PFSK-1 (cell line): ENCODE measurements around the gene CEMIP.

ENCODE experiments used
- FOXP2 ChIP-seq: optimal IDR thresholded peaks from 2 replicates; pipeline ENCODE3; 2011; ENCODE audit warnings: borderline replicate concordance, control low read depth, inconsistent platforms; ENCODE audit not compliant: insufficient read depth; ENCODE audit errors: extremely low read length, extremely low read depth
- POLR2AphosphoS5 ChIP-seq: IDR thresholded peaks from 2 replicates; pipeline ENCODE4 v1.6.1; 2012; ENCODE audit warnings: low read depth, mild to moderate bottlenecking, control low read depth, low read length, moderate library complexity
- SIN3A ChIP-seq: IDR thresholded peaks from 2 replicates; pipeline ENCODE4 v1.6.1; 2012; ENCODE audit warnings: mild to moderate bottlenecking, low read length, moderate library complexity, borderline replicate concordance; ENCODE audit not compliant: insufficient read depth
- TAF1 ChIP-seq: IDR thresholded peaks from 2 replicates; pipeline ENCODE4 v1.6.1; 2012; ENCODE audit warnings: low read length, control low read depth, borderline replicate concordance; ENCODE audit not compliant: insufficient read depth
- TF ChIP-seq, protein P1 (sequence below), 2 experiments: IDR thresholded peaks; 2 replicates each; pipeline versions ENCODE4 v1.6.1 to v1.8.0; 2011 to 2012; ENCODE audit warnings: low read depth in 2 of 2, low read length in 2 of 2, control low read depth in 1 of 2, inconsistent platforms in 1 of 2, mild to moderate bottlenecking in 1 of 2, moderate library complexity in 1 of 2; ENCODE audit not compliant: insufficient read depth in 1 of 2

The CEMIP gene

DNA sequence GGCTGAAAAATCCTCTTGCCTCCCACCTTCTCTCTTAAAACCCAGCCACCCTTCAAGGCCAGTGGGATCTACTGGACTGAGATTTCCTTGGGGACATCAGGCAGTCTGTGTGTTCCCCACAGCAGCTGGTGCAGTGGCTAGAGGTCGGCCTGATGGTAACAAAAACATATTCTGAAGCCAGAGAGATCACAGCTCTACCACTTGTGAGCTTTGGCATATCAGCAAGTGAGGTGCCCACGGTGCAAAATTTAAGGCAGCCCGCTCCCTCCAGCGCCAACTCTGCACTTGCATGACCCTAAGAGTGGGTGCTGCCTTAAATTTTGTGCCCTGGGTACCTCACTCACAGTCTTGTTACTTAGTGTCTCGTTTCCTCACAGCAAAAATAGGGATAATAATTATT, 113.2 kb downstream of the CEMIP start:
- no peak for TF ChIP-seq FOXP2
- no peak for TF ChIP-seq TAF1
- TF ChIP-seq, protein P1, sequence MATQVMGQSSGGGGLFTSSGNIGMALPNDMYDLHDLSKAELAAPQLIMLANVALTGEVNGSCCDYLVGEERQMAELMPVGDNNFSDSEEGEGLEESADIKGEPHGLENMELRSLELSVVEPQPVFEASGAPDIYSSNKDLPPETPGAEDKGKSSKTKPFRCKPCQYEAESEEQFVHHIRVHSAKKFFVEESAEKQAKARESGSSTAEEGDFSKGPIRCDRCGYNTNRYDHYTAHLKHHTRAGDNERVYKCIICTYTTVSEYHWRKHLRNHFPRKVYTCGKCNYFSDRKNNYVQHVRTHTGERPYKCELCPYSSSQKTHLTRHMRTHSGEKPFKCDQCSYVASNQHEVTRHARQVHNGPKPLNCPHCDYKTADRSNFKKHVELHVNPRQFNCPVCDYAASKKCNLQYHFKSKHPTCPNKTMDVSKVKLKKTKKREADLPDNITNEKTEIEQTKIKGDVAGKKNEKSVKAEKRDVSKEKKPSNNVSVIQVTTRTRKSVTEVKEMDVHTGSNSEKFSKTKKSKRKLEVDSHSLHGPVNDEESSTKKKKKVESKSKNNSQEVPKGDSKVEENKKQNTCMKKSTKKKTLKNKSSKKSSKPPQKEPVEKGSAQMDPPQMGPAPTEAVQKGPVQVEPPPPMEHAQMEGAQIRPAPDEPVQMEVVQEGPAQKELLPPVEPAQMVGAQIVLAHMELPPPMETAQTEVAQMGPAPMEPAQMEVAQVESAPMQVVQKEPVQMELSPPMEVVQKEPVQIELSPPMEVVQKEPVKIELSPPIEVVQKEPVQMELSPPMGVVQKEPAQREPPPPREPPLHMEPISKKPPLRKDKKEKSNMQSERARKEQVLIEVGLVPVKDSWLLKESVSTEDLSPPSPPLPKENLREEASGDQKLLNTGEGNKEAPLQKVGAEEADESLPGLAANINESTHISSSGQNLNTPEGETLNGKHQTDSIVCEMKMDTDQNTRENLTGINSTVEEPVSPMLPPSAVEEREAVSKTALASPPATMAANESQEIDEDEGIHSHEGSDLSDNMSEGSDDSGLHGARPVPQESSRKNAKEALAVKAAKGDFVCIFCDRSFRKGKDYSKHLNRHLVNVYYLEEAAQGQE (IDR thresholded peaks at IDR 0.05; ENCODE audit: insufficient read depth in 1 of 2, low read depth in 2 of 2, low read length in 2 of 2), result no peak
- TF ChIP-seq POLR2AphosphoS5, result no peak
- no peak for TF ChIP-seq SIN3A

DNA sequence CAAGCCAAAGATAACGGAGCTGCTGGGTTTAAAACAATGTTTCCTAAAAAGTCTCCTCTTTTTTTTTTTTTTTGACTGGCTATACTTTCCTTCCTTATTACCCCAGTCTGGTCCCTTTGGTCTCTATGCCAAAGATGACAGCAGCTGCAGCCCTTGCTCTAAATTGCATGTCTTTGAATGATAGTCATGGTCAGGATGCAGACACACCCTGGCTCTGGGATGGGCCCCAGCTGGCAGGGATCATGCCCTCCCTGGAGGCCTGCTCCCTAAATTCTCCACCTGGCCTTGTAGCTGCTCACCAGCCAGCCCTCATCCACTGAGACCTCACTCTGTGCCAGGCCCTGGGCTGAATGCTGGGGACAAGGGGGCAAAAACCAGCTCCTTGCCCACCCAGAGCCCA, 114.6 kb downstream of the CEMIP start:
- TF ChIP-seq SIN3A (no peak), FOXP2 (no peak), TAF1 (no peak), POLR2AphosphoS5 (no peak)
- TF ChIP-seq, protein P1 (IDR thresholded peaks at IDR 0.05; ENCODE audit: insufficient read depth in 1 of 2, low read depth in 2 of 2, low read length in 2 of 2), result no peak

DNA sequence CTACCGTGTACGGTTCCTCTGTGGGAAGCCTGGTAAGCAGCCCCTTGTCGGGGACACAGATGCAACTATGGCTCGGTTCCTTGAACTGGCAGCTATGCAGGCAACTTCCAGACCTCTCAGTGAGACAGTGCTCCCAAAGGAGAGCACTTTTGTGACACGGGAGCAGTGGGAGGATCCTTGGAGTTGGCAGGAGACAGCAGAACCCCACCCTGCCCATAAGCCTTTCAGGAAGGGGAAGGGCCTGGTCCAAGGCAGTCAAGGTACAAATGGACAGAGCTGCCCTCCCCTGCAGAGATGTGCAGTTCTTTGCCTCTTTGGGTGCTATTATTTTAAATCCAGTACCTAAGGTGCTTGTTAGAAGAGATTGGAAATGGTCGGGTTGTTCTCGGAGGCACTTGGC, 115.9 kb downstream of the CEMIP start:
- no peak for TF ChIP-seq TAF1
- TF ChIP-seq SIN3A, result no peak
- no peak for TF ChIP-seq POLR2AphosphoS5
- TF ChIP-seq FOXP2, result no peak
- TF ChIP-seq, protein P1 (IDR thresholded peaks at IDR 0.05; ENCODE audit: insufficient read depth in 1 of 2, low read depth in 2 of 2, low read length in 2 of 2), result no peak

DNA sequence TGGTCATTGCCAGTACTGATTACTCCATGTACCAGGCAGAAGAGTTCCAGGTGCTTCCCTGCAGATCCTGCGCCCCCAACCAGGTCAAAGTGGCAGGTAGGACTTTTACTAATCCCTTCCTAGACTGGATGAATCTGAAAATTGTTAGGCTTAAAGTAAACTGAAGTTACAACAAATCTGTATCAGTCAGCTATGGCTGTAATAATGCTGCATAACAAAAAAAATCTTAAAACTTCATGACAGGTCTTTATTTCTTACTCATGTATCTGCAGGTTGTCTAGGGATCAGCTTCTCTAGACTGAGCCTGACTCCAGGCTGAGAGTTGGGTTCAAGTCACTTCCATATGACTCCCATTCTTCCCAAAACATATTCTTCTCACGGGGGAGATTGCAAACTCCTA, 116.8 kb downstream of the CEMIP start:
- TF ChIP-seq FOXP2, result no peak
- TF ChIP-seq, protein P1 (IDR thresholded peaks at IDR 0.05; ENCODE audit: insufficient read depth in 1 of 2, low read depth in 2 of 2, low read length in 2 of 2), result no peak
- no peak for TF ChIP-seq TAF1
- TF ChIP-seq SIN3A, result no peak
- no peak for TF ChIP-seq POLR2AphosphoS5

DNA sequence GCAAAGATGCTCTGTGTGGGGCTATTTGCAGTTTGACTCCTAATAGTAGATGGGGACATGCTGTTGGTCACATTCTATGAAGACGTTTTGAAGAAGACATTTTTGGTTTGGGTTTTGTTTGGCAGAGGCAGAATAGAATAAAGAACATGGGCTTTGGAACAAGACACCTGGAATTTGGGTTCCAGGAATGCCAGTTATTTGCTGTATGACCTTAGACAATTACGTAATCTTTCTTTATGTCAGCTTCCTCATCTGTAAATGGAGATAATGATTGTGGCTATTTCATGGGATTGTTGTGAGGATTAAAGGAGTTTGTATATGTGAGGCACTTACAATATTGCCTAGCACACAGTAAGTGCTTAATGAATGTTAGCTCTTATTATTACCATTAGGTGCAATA, 118.9 kb downstream of the CEMIP start:
- no peak for TF ChIP-seq FOXP2
- no peak for TF ChIP-seq POLR2AphosphoS5
- no peak for TF ChIP-seq SIN3A
- no peak for TF ChIP-seq TAF1
- TF ChIP-seq, protein P1 (IDR thresholded peaks at IDR 0.05; ENCODE audit: insufficient read depth in 1 of 2, low read depth in 2 of 2, low read length in 2 of 2), result no peak
